22Rv1 (cell line): Measurements from ENCODE around the gene GALNT16.

Experiments used
- CTCF ChIP-seq: fragments of 450-650 bp; IDR thresholded peaks from 2 replicates; pipeline ENCODE4 v1.5.1; 2017; ENCODE audit warnings: mild to moderate bottlenecking
- ZFX ChIP-seq: fragments of 450-650 bp; IDR thresholded peaks from 2 replicates; pipeline ENCODE4 v1.6.1; 2017; ENCODE audit warnings: antibody characterized with exemption, borderline replicate concordance

GRCh38 chr14:69275331-69275730 is 15.4 kb downstream of the GALNT16 start:
- no peak for TF ChIP-seq CTCF
- TF ChIP-seq ZFX: no peak
